Spinal cord (tissue), 10 donors: Measurements from ENCODE around the gene SNTA1. TPM values are rescaled to one million over a fixed set of nuclear protein-coding genes. Genes with fewer than 3 reads are reported as not detected.
"Not testable (repeated sequence)": the region's sequence is repeated elsewhere in the genome, so short reads cannot be mapped to it uniquely, and the experiment has no call there.

Experiments used
- DNase-seq, 6 donors: peaks; one replicate each; pipeline versions ENCODE4 v3.0.0 to v3.0.0-alpha.2; 2013 to 2015; ENCODE audit warnings: low spot score in 6 of 6, low read depth in 4 of 6
- H3K27ac ChIP-seq: one replicate; pipeline ENCODE4 v1.5.1; 2013; ENCODE audit warnings: low read depth, low read length, control low read depth
- H3K27me3 ChIP-seq: one replicate; pipeline ENCODE4 v1.6.1; 2013; ENCODE audit warnings: low read length; ENCODE audit not compliant: control insufficient read depth, insufficient read depth
- H3K36me3 ChIP-seq: one replicate; pipeline ENCODE4 v1.6.1; 2013; ENCODE audit warnings: low read length; ENCODE audit not compliant: control insufficient read depth, insufficient read depth
- H3K4me1 ChIP-seq: one replicate; pipeline ENCODE4 v1.6.1; 2013; ENCODE audit warnings: low read length; ENCODE audit not compliant: control insufficient read depth, insufficient read depth
- H3K4me3 ChIP-seq: one replicate; pipeline ENCODE4 v1.5.1; 2013; ENCODE audit warnings: low read depth, low read length, control low read depth
- H3K9me3 ChIP-seq: one replicate; pipeline ENCODE4 v1.6.1; 2013; ENCODE audit warnings: low read length; ENCODE audit not compliant: control insufficient read depth, insufficient read depth
- WGBS: methylation state at CpG from one replicate; pipeline ENCODE4 v1.1.5; 2013; ENCODE audit warnings: missing lambda C conversion rate; ENCODE audit not compliant: insufficient coverage; 5-methylcytosine and 5-hydroxymethylcytosine counted together
- polyA plus RNA-seq, 2 donors: library from polyadenylated mRNA; unstranded; fragments of 120-200 nt; gene quantifications; one replicate each; pipeline ENCODE4 v1.2.1, GENCODE V29; 2013; ENCODE audit not compliant: insufficient read length in 2 of 2
- total RNA-seq, 2 donors: library from RNA; depleted of rRNA in 1 of 2; stranded (reverse); fragments of 120-200 nt in 1 of 2; fragments of >200 nt in 1 of 2; gene quantifications; one replicate each; pipeline versions ENCODE4 v1.2.3 to v1.2.4, GENCODE V29; 2013 to 2014
- donor health status: healthy.

SNTA1 gene
- total and polyA plus RNA-seq, 4 donors = 20.8 to 87.9 (median 28.6) TPM

DNA sequence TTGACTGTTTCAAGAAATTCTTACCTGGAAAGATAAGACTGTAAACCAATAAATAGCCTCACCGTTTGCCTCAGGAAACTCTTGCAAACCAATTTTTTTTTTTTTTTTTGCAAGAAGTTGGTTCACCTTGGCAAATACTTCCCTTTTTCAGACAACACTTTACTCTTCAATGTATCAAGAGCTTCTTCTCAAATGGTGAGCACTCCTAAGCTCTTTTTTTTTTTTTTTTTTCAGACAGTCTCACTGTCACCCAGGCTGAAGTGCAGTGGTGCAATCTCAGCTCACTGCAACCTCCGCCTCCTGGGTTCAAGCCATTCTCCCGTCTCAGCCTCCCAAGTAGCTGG, 22.7 kb upstream of the SNTA1 start:
- Histone ChIP-seq H3K27me3 (no peaks in the 10 kb centered on the region), H3K4me1 (peaks cover 9% of the 10 kb centered on the region), H3K4me3 (no peak overlapping the region), H3K27ac (no peak overlapping the region), H3K9me3 (no peaks in the 10 kb centered on the region), H3K36me3 (no peaks in the 10 kb centered on the region)
- DNase-seq = no peak
- 70% methylated on average over 1 of the region's 3 CpGs for WGBS

- peaks cover 9% of the 10 kb centered on the region for H3K4me1 ChIP-seq
- 11% methylated on average over 3 of the region's 9 CpGs for WGBS
- no peaks in the 10 kb centered on the region for H3K36me3 ChIP-seq
- peak in 3 of 6 donors; percentile 44 to 83 (median 72) for DNase-seq
- H3K27ac ChIP-seq = no peak overlapping the region
- H3K4me3 ChIP-seq = no peak overlapping the region
- no peaks in the 10 kb centered on the region for H3K27me3 ChIP-seq
- H3K9me3 ChIP-seq = no peaks in the 10 kb centered on the region
Observed at GRCh38 chr20:33465481-33466302, 22.1 kb upstream of the SNTA1 start.

- H3K9me3 ChIP-seq, H3K36me3 ChIP-seq, H3K27ac ChIP-seq, H3K27me3 ChIP-seq, DNase-seq, H3K4me3 ChIP-seq: not testable (repeated sequence)
- peaks cover 13% of the 10 kb centered on the region for H3K4me1 ChIP-seq
- 95% methylated on average over 5 of the region's 8 CpGs for WGBS
Observed at GRCh38 chr20:33464759-33465158, 21.2 kb upstream of the SNTA1 start.

DNA sequence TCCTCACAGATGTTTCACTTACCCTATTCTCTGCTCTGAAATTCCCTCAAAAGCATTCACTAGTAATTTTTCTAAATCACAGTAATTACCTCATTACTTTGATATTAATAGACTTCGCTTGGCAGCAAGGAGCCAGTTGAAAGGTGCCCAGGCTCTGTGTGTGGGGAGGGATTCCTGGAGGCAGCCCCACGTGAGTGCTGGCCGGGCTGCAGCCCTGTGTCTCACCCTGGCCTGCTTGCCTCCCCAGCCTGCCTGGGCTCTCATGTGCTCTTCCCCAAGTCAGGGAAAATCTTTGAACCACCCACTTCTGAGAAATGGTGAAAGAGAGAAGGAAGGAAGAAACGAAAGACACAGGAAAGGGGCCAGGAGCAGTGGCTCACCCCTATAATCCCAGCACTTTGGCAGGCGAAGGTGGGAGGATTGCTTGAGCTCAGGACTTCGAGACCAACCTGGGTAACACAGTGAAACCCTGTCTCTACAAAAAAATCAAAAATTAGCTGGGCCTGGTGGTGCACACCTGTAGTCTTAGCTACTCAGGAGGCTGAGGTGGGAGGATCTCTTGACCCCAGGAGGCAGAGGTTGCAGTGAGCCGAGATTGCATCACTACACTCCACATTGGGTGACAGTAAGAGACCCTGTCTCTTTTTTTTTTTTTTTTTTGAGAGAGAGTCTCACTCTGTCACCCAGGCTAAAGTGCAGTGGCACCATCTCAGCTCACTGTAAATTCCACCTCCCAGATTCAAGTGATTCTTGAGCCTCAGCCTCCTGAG, 20.0 kb upstream of the SNTA1 start:
- 80% methylated on average over 1 of the region's 7 CpGs for WGBS
- no peaks in the 10 kb centered on the region for H3K9me3 ChIP-seq
- no peak overlapping the region for H3K27ac ChIP-seq
- H3K36me3 ChIP-seq = no peaks in the 10 kb centered on the region
- no peak for DNase-seq
- H3K4me3 ChIP-seq = no peak overlapping the region
- no peaks in the 10 kb centered on the region for H3K27me3 ChIP-seq
- H3K4me1 ChIP-seq = peaks cover 13% of the 10 kb centered on the region

GRCh38 chr20:33460711-33461110, 17.1 kb upstream of the SNTA1 start:
- Histone ChIP-seq H3K36me3 (no peaks in the 10 kb centered on the region), H3K27ac (no peak overlapping the region), H3K9me3 (no peaks in the 10 kb centered on the region), H3K27me3 (no peaks in the 10 kb centered on the region), H3K4me3 (no peak overlapping the region), H3K4me1 (peaks cover 10% of the 10 kb centered on the region)
- WGBS = 91% methylated on average over 4 of the region's 5 CpGs
- DNase-seq = no peak

GRCh38 chr20:33459599-33459998, 16.0 kb upstream of the SNTA1 start:
- 90% methylated on average over 5 of the region's 7 CpGs for WGBS
- H3K9me3 ChIP-seq = no peaks in the 10 kb centered on the region
- DNase-seq = no peak

DNA sequence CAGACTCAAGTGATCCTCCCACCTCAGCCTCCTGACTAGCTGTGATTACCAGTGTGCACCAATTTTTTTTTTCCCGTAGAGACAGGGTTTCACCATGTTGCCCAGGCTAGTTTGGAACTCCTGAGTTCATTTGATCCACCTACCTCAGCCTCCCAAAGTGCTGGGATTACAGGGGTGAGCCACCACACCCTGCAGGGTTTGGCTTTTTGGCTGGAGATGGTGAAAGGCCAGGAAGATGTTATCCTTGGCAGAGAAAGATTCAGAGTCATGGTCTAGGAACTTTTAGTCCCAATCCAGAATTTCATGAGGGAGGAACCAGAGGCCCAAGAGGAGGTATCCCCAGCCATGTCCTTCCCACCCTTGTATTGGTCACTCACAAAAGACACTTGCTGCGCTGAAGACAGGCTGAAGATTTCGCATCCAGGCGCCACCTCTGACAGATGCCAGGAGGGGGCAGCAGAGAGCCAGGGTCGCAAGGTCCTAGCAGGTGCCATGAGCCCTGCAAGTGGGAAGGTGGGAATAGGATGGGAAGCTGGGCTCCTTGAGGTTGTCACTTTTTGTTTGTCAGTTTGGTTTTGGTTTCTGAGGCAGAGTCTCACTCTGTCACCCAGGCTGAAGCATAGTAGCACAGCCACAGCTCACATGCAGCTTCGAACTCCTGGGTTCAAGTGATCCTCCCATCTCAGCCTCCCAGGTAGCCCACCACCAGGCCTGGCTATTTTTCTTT, 13.5 kb upstream of the SNTA1 start:
- H3K36me3 ChIP-seq, H3K27ac ChIP-seq, H3K4me3 ChIP-seq, H3K4me1 ChIP-seq, H3K9me3 ChIP-seq, H3K27me3 ChIP-seq: not testable (repeated sequence)
- peak in 3 of 6 donors; percentile 67 to 92 (median 88) for DNase-seq
- WGBS = 8% methylated on average over 4 of the region's 6 CpGs

More at GRCh38 chr20:33459599-33459998, 16.0 kb upstream of the SNTA1 start:
- Histone ChIP-seq H3K4me3 (no peak overlapping the region), H3K4me1 (peaks cover 4% of the 10 kb centered on the region), H3K27ac (no peak overlapping the region), H3K27me3 (no peaks in the 10 kb centered on the region), H3K36me3 (no peaks in the 10 kb centered on the region)

DNA sequence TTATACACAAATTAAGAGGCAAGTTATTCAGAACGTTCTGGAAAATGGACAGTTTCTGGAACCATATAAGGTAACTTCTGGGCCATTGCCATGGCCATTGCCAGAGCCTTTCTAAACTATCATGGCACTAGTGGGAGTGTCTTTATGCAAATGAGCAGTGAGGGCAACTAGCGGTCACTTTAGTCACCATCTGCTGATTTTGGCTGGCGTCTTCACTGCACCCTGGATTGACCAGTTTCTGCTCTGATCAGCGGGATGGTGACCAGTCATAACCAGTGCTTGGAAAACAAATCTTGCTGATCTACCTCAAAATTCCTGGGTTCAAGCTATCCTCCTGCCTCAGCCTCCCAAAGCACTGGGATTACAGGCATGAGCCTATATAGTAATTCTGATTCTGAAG, 7.3 kb upstream of the SNTA1 start:
- Histone ChIP-seq H3K4me3 (no peak overlapping the region), H3K36me3 (no peaks in the 10 kb centered on the region), H3K27me3 (no peaks in the 10 kb centered on the region), H3K9me3 (no peaks in the 10 kb centered on the region), H3K4me1 (peaks cover 4% of the 10 kb centered on the region), H3K27ac (no peak overlapping the region)
- 60% methylated on average over 3 of the region's 4 CpGs for whole genome bisulfite sequencing
- no peak for DNase-seq

DNA sequence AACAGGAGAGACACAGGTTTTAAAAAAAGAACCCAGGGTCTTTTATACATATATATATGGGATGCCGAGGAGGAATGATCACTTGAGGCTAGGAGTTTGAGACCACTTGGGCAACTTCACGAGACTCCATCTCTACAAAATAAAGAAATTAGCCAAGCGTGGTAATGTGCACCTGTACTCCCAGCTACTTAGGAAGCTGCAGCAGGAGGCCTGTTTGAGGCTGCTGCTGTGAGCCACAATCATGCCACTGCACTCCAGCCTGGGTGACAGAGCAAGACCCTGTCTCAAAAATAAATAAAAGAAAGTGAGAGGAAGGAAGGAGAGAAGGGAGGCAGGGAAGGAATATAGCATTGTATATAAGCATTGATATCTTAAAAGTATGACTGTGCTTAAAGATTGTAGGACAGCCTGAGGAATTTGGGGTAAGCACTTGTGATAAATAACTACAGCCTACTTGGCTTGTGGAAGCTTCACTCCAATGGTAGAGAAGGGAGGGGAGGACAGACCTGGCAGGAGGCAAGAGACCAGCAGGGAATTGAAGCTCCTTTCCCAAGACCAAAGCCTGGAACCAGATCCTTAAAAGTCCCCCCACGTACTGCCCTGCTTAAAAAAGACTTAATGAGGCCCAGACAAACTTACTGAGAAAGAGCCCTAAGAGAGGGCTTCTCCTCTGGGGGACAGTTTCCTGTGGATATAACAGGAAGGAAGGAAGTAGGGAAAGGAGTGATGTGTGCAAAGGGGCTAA, 2.5 kb upstream of the SNTA1 start:
- Histone ChIP-seq H3K4me3 (no peak overlapping the region), H3K27ac (peak overlapping the region; percentile 57), H3K4me1 (peaks cover 30% of the 10 kb centered on the region), H3K36me3 (no peaks in the 10 kb centered on the region), H3K9me3 (no peaks in the 10 kb centered on the region), H3K27me3 (no peaks in the 10 kb centered on the region)
- WGBS = no CpG with 5 or more reads among the region's 4 CpGs
- DNase-seq = peak in 2 of 6 donors; percentile 44 to 57
